Psoas muscle (tissue), 8 donors: Measurements from ENCODE around the gene CLSTN2. TPM values are rescaled to one million over a fixed set of nuclear protein-coding genes. Genes with fewer than 3 reads are reported as not detected.

Source experiments
- ATAC-seq, 4 donors: fragments of 200-7000 bp; cut with Tn5 transposase; one replicate each; pipeline ENCODE4 v1.9.1; 2020; ENCODE audit warnings: moderate library complexity in 3 of 4, mild to moderate bottlenecking in 2 of 4
- DNase-seq, 2 donors: peaks; one replicate each; pipeline ENCODE4 v3.0.0-alpha.2; 2020
- H3K27ac ChIP-seq: fragments of 200-600 bp; one replicate; pipeline ENCODE4 v1.8.0; 2022
- H3K27me3 ChIP-seq, 3 donors: fragments of 200-600 bp in 1 of 3; one replicate each; pipeline versions ENCODE4 v1.6.1 to v1.8.0; 2013 to 2022; ENCODE audit warnings: low read length in 2 of 3, mild to moderate bottlenecking in 2 of 3, moderate library complexity in 1 of 3; ENCODE audit not compliant: insufficient read depth in 3 of 3
- H3K36me3 ChIP-seq, 2 donors: fragments of 200-600 bp in 1 of 2; one replicate each; pipeline versions ENCODE4 v1.6.1 to v1.8.0; 2013 to 2022; ENCODE audit warnings: low read depth in 1 of 2, mild to moderate bottlenecking in 1 of 2, moderate library complexity in 1 of 2; ENCODE audit not compliant: insufficient read depth in 1 of 2
- H3K4me1 ChIP-seq: fragments of 200-600 bp; one replicate; pipeline ENCODE4 v1.8.0; 2022
- H3K4me3 ChIP-seq: fragments of 200-600 bp; one replicate; pipeline ENCODE4 v1.8.0; 2022; ENCODE audit warnings: mild to moderate bottlenecking
- H3K9me3 ChIP-seq: fragments of 200-600 bp; one replicate; pipeline ENCODE4 v1.8.0; 2022
- WGBS, 3 donors: extraction: QIAGEN DNeasy Blood & Tissue Kit; methylation state at CpG; one replicate each; pipeline versions ENCODE4 v1.1.6 to v1.1.7; 2013; 5-methylcytosine and 5-hydroxymethylcytosine counted together
- intact Hi-C, 2 donors: fragments of 100-400 bp; cut with DNase I; formaldehyde crosslinking; loops; one replicate each; pipeline versions ENCODE4 v1.11.0 to v1.14.2; 2022
- polyA plus RNA-seq, 3 donors: library from polyadenylated mRNA; stranded (reverse); fragments of 200-250 nt; gene quantifications; one replicate each; pipeline ENCODE4 v1.2.3, GENCODE V29; 2013
- total RNA-seq, 4 donors: library from RNA; stranded (reverse); fragmentation: NEBNext Ultra II Directional in 2 of 4; extraction: Animal tissue kit (Norgen Biotek cat#: 25700) in 2 of 4; gene quantifications; one replicate each; pipeline versions ENCODE4 v1.2.1 to v1.2.4, GENCODE V29; 2021 to 2023
- TF ChIP-seq, protein P1 (sequence below): fragments of 200-600 bp; IDR thresholded peaks from one replicate; pipeline ENCODE4 v1.8.0; 2022; ENCODE audit warnings: antibody characterized with exemption
- donor health status: healthy with polysubstance abuse.
- donor health status: DM: no; HTN: no; CAD: no; lungs with moderate emphysema.
- donor health status: Bipolar disorder and iron deficiency.
- donor health status: healthy.
- donor health status: DM: yes; HTN: yes; CAD: no.
- donor health status: DM: no; HTN: no; CAD: no.
- donor health status: DM: no; HTN: no; CAD: no.
- donor health status: DM: yes; HTN: yes; CAD: no.

Gene CLSTN2
- total and polyA plus RNA-seq, 7 donors, result 0.24 to 5.0 (median 1.5) TPM

DNA sequence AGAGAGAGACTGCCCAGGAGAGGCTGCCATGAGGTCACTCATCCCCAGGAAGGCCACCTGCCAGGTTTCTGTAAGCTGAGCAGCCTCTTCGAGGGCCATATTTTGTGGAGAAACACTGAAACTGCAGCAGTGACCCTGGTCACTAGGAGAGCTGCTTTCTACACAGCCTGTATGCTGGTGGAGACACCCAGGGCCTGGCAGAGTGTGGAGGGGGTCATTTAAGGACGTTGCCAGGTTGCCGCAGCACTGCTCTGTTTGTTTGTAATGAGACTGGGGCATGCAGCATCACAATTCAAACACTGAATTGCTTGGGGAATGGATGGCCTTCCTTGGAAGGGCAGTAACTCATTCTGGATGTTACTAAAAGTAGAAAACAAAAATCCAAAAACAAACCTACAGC lies 638.0 kb downstream of the CLSTN2 start:
- WGBS, 3 donors, result 19 to 38% (median 26%) methylated on average over 3 of the region's 3 CpGs
- ATAC-seq (no peak), DNase-seq (no peak)
- TF ChIP-seq, protein P1, sequence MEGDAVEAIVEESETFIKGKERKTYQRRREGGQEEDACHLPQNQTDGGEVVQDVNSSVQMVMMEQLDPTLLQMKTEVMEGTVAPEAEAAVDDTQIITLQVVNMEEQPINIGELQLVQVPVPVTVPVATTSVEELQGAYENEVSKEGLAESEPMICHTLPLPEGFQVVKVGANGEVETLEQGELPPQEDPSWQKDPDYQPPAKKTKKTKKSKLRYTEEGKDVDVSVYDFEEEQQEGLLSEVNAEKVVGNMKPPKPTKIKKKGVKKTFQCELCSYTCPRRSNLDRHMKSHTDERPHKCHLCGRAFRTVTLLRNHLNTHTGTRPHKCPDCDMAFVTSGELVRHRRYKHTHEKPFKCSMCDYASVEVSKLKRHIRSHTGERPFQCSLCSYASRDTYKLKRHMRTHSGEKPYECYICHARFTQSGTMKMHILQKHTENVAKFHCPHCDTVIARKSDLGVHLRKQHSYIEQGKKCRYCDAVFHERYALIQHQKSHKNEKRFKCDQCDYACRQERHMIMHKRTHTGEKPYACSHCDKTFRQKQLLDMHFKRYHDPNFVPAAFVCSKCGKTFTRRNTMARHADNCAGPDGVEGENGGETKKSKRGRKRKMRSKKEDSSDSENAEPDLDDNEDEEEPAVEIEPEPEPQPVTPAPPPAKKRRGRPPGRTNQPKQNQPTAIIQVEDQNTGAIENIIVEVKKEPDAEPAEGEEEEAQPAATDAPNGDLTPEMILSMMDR, result no peak
- Histone ChIP-seq H3K9me3 (no peaks in the 10 kb centered on the region), H3K27ac (no peak overlapping the region), H3K36me3 (no peaks in the 10 kb centered on the region), H3K4me3 (no peak overlapping the region), H3K27me3 (no peaks in the 10 kb centered on the region), H3K4me1 (no peaks in the 10 kb centered on the region)
- intact Hi-C loops, result no loop called here

- H3K27me3 ChIP-seq, result no peaks in the 10 kb centered on the region
- no peaks in the 10 kb centered on the region for H3K9me3 ChIP-seq
- DNase-seq (no peak), ATAC-seq (no peak)
- no peaks in the 10 kb centered on the region for H3K4me1 ChIP-seq
- WGBS, 3 donors, result 68 to 78% (median 75%) methylated on average over 5 of the region's 5 CpGs
- H3K36me3 ChIP-seq, result no peaks in the 10 kb centered on the region
- no peak overlapping the region for H3K4me3 ChIP-seq
- intact Hi-C loops, result no loop called here
- TF ChIP-seq, protein P1, result no peak
- no peak overlapping the region for H3K27ac ChIP-seq
These were observed 639.4 kb downstream of the CLSTN2 start for GRCh38 chr3:140574375-140574774.

- DNase-seq, result no peak
- no peak for ATAC-seq
- no peak overlapping the region for H3K27ac ChIP-seq
- intact Hi-C loops, result no loop called here
- no peak overlapping the region for H3K4me3 ChIP-seq
- H3K9me3 ChIP-seq, result no peaks in the 10 kb centered on the region
- H3K4me1 ChIP-seq, result no peaks in the 10 kb centered on the region
- no peaks in the 10 kb centered on the region for H3K36me3 ChIP-seq
- 81 to 87% (median 81%) methylated on average over 5 of the region's 5 CpGs for WGBS, 3 donors
- no peaks in the 10 kb centered on the region for H3K27me3 ChIP-seq
- TF ChIP-seq, protein P1, result no peak
These were observed 641.5 kb downstream of the CLSTN2 start for GRCh38 chr3:140576449-140576848.

DNA sequence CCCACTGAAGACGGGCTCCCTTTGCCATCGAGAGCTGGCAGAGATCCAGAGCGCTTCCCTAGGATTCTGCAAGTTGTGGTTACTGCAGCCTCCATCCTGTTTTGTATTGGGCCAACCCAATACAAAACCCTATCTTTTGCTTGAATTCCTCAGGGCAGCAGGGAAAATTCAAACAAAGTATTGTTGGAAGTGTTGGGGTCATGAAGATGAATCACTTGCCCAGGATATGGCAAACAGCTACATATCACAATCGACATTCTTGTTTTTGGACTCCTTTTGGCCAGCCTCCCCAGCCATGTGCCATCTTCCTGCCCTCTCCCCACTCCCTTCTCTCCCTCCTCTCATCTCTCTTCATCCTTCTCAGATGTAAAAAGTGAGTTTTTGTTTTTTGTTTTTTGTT lies 642.9 kb downstream of the CLSTN2 start:
- Histone ChIP-seq H3K4me3 (no peak overlapping the region), H3K27ac (no peak overlapping the region), H3K4me1 (no peaks in the 10 kb centered on the region), H3K27me3 (no peaks in the 10 kb centered on the region), H3K9me3 (no peaks in the 10 kb centered on the region), H3K36me3 (no peaks in the 10 kb centered on the region)
- ATAC-seq (no peak), DNase-seq (no peak)
- TF ChIP-seq, protein P1, result no peak
- intact Hi-C loops, result no loop called here
- 76 to 81% (median 76%) methylated on average over 4 of the region's 4 CpGs for WGBS, 3 donors

- Histone ChIP-seq H3K27ac (no peak overlapping the region), H3K4me1 (no peaks in the 10 kb centered on the region), H3K9me3 (no peaks in the 10 kb centered on the region), H3K27me3 (no peaks in the 10 kb centered on the region), H3K36me3 (no peaks in the 10 kb centered on the region), H3K4me3 (no peak overlapping the region)
- intact Hi-C loops, result no loop called here
- TF ChIP-seq, protein P1, result no peak
- ATAC-seq (no peak), DNase-seq (no peak)
These were observed 644.3 kb downstream of the CLSTN2 start for GRCh38 chr3:140579260-140579659.
